Heart left ventricle (tissue), 16 donors: ENCODE measurements around the gene ITGAV. TPM values are rescaled to one million over a fixed set of nuclear protein-coding genes. Genes with fewer than 3 reads are reported as not detected.
A peak's percentile ranks its signal among the peaks of the same experiment; 100 is the strongest.

Experiments used
- ATAC-seq, 4 donors: fragments of 200-7000 bp; cut with Tn5 transposase; one replicate each; pipeline ENCODE4 v1.9.1; 2020 to 2022; ENCODE audit warnings: moderate library complexity in 4 of 4, mild to moderate bottlenecking in 3 of 4, moderate number of reproducible peaks in 1 of 4
- DNase-seq, 5 donors: peaks; one replicate each; pipeline ENCODE4 v3.0.0-alpha.2; 2020
- H3K27ac ChIP-seq, 12 donors: fragments of 200-600 bp; sonication (generic) in 4 of 12; one replicate each; pipeline versions ENCODE4 v1.5.0 to v1.8.0; 2016 to 2022; ENCODE audit warnings: mild to moderate bottlenecking in 2 of 12
- H3K27me3 ChIP-seq, 9 donors: fragments of 200-600 bp; sonication (generic) in 2 of 9; one replicate each; pipeline versions ENCODE4 v1.5.1 to v1.8.0; 2016 to 2022; ENCODE audit warnings: mild to moderate bottlenecking in 3 of 9
- H3K36me3 ChIP-seq, 9 donors: fragments of 200-600 bp; sonication (generic) in 2 of 9; one replicate each; pipeline versions ENCODE4 v1.5.0 to v1.8.0; 2018 to 2022; ENCODE audit warnings: mild to moderate bottlenecking in 2 of 9
- H3K4me1 ChIP-seq, 12 donors: fragments of 200-600 bp; sonication (generic) in 4 of 12; one replicate each; pipeline versions ENCODE4 v1.5.0 to v1.8.0; 2016 to 2022; ENCODE audit warnings: mild to moderate bottlenecking in 3 of 12
- H3K4me3 ChIP-seq, 12 donors: fragments of 200-600 bp; sonication (generic) in 4 of 12; one replicate each; pipeline versions ENCODE4 v1.5.0 to v1.8.0; 2017 to 2022; ENCODE audit warnings: mild to moderate bottlenecking in 9 of 12, moderate library complexity in 4 of 12
- H3K9me3 ChIP-seq, 12 donors: fragments of 200-600 bp; sonication (generic) in 4 of 12; one replicate each; pipeline versions ENCODE4 v1.5.0 to v1.8.0; 2016 to 2022; ENCODE audit warnings: mild to moderate bottlenecking in 1 of 12
- CTCF ChIP-seq, 12 donors: fragments of 200-600 bp; sonication (generic) in 4 of 12; IDR thresholded peaks; one replicate each; pipeline versions ENCODE4 v1.5.0 to v1.8.0; 2018 to 2022; ENCODE audit warnings: antibody characterized with exemption in 12 of 12, mild to moderate bottlenecking in 5 of 12
- POLR2A ChIP-seq, 2 donors: fragments of 450-650 bp; IDR thresholded peaks; one replicate each; pipeline ENCODE4 v1.6.1; 2017; ENCODE audit warnings: antibody characterized with exemption in 2 of 2, mild to moderate bottlenecking in 2 of 2, moderate library complexity in 2 of 2
- WGBS, 4 donors: extraction: QIAGEN DNeasy Blood & Tissue Kit in 2 of 4; methylation state at CpG; one replicate each; pipeline versions ENCODE4 v1.1.5 to v1.1.7; 2013 to 2018; 5-methylcytosine and 5-hydroxymethylcytosine counted together
- intact Hi-C, 10 donors: fragments of 100-400 bp; cut with DNase I; formaldehyde crosslinking; loops; one replicate each; pipeline versions ENCODE4 v1.11.1 to v1.14.2; 2022
- polyA plus RNA-seq, 2 donors: library from polyadenylated mRNA; stranded (reverse); fragments of 200-250 nt; gene quantifications; one replicate each; pipeline ENCODE4 v1.2.3, GENCODE V29; 2013
- total RNA-seq, 9 donors: library from RNA; depleted of rRNA in 2 of 9; stranded (reverse); fragments of >200 nt in 2 of 9; fragmentation: NEBNext Ultra II Directional in 3 of 9; extraction: Animal tissue kit (Norgen Biotek cat#: 25700) in 3 of 9; gene quantifications; one replicate each; pipeline versions ENCODE4 v1.1.0 to v1.2.4, GENCODE V29; 2016 to 2023
- donor health status: ischemic (EF 13 %, LVEDD 7.1; RV severe dilation, severe dysfunction).
- donor health status: healthy with polysubstance abuse.
- donor health status: DM: no; HTN: yes; CAD: no.
- donor health status: DM: no; HTN: no; CAD: no.
- donor health status: ischemic (EF 25% LVEDD 6.9; RV normal size, moderate dysfunction).
- donor health status: ischemic (EF 25% LVEDD 5.7; RV mildly dilated, moderate dysfunction).
- donor health status: healthy.
- donor health status: DM: yes; HTN: yes; CAD: no.
- donor health status: ischemic (EF 35%, LVEDD 5.7; RV mildly dilated, moderate dysfunction).
- donor health status: nonischemic (EF 11% LVEDD 7.7; RV severe dilation, severe dysfunction).
- donor health status: DM: yes; HTN: yes; CAD: no.
- donor health status: PGD.
- donor health status: ischemic (EF 29% LVEDD 5.4; RV normal size, mild dysfunction).
- donor health status: nonischemic (EF 23%, LVEDD 6.1; RV moderate dilation, normal function).

The ITGAV gene
- total and polyA plus RNA-seq, 11 donors, result 22.5 to 358 (median 189) TPM

GRCh38 chr2:186590759-186591505 is 1.1 kb downstream of the ITGAV start:
- peaks cover 0 to 53% (median 38%) of the 10 kb centered on the region in 12 donors for H3K4me1 ChIP-seq
- peak in 1 of 2 donors; percentile 60 for TF ChIP-seq POLR2A (IDR thresholded peaks at IDR 0.05)
- no peak for TF ChIP-seq CTCF (IDR thresholded peaks at IDR 0.05)
- WGBS, 4 donors, result 0 to 1% (median 0%) methylated on average over 17 of the region's 17 CpGs
- no peaks in the 10 kb centered on the region for H3K36me3 ChIP-seq
- H3K27me3 ChIP-seq, result no peaks in the 10 kb centered on the region
- intact Hi-C loops, result loop anchor here in 2 of 10 donors (5.0 kb wide), 2 partner anchors 51 to 104 kb away; partner anchors contain the start of gene ZC3H15 (in 1 of the 2)
- no peaks in the 10 kb centered on the region for H3K9me3 ChIP-seq
- H3K27ac ChIP-seq, result peak overlapping the region; percentile 89 to 98 (median 95)
- ATAC-seq (peak; percentile 38 to 66 (median 52)), DNase-seq (peak in 2 of 5 donors; percentile 39 to 40)
- peak overlapping the region; percentile 58 to 93 (median 78) for H3K4me3 ChIP-seq

- H3K27ac ChIP-seq, result peak overlapping the region; percentile 89 to 98 (median 95)
- intact Hi-C loops, result loop anchor here in 2 of 10 donors (5.0 kb wide), 2 partner anchors 51 to 104 kb away; partner anchors contain the start of gene ZC3H15 (in 1 of the 2)
Measured at GRCh38 chr2:186591506-186591890, 1.6 kb downstream of the ITGAV start.

GRCh38 chr2:186592137-186592875 is 2.5 kb downstream of the ITGAV start:
- Histone ChIP-seq H3K36me3 (no peaks in the 10 kb centered on the region), H3K27me3 (no peaks in the 10 kb centered on the region), H3K4me1 (peaks cover 0 to 66% (median 42%) of the 10 kb centered on the region in 12 donors), H3K4me3 (peak overlapping the region in 9 of 12 donors; percentile 59 to 93 (median 82)), H3K9me3 (no peaks in the 10 kb centered on the region), H3K27ac (peak overlapping the region in 10 of 12 donors; percentile 89 to 98 (median 94))
- no peak for DNase-seq
- WGBS, 4 donors, result 88 to 94% (median 91%) methylated on average over 5 of the region's 5 CpGs
- no peak for TF ChIP-seq POLR2A (IDR thresholded peaks at IDR 0.05)
- no peak for TF ChIP-seq CTCF (IDR thresholded peaks at IDR 0.05)
- intact Hi-C loops, result loop anchor here in 2 of 10 donors (5.0 kb wide), 2 partner anchors 50 to 105 kb away; partner anchors contain the start of gene ZC3H15 (in 1 of the 2)
- ATAC-seq, result no peak

More at GRCh38 chr2:186591506-186591890, 1.6 kb downstream of the ITGAV start:
- Histone ChIP-seq H3K4me1 (peaks cover 0 to 59% (median 39%) of the 10 kb centered on the region in 12 donors), H3K36me3 (no peaks in the 10 kb centered on the region), H3K9me3 (no peaks in the 10 kb centered on the region), H3K27me3 (no peaks in the 10 kb centered on the region), H3K4me3 (peak overlapping the region; percentile 58 to 93 (median 78))
- WGBS, 4 donors, result 4 to 9% (median 8%) methylated on average over 3 of the region's 3 CpGs
- no peak for DNase-seq
- no peak for ATAC-seq
- TF ChIP-seq POLR2A (IDR thresholded peaks at IDR 0.05) (no peak), CTCF (IDR thresholded peaks at IDR 0.05) (no peak)
